ENCODE results near the gene PARP12.

PARP12 gene

GRCh38 chr7:139992353-139993044, 70.3 kb downstream of the PARP12 start:
- TF ChIP-seq, protein P1, sequence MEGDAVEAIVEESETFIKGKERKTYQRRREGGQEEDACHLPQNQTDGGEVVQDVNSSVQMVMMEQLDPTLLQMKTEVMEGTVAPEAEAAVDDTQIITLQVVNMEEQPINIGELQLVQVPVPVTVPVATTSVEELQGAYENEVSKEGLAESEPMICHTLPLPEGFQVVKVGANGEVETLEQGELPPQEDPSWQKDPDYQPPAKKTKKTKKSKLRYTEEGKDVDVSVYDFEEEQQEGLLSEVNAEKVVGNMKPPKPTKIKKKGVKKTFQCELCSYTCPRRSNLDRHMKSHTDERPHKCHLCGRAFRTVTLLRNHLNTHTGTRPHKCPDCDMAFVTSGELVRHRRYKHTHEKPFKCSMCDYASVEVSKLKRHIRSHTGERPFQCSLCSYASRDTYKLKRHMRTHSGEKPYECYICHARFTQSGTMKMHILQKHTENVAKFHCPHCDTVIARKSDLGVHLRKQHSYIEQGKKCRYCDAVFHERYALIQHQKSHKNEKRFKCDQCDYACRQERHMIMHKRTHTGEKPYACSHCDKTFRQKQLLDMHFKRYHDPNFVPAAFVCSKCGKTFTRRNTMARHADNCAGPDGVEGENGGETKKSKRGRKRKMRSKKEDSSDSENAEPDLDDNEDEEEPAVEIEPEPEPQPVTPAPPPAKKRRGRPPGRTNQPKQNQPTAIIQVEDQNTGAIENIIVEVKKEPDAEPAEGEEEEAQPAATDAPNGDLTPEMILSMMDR (IDR thresholded peaks at IDR 0.05), result no peak

DNA sequence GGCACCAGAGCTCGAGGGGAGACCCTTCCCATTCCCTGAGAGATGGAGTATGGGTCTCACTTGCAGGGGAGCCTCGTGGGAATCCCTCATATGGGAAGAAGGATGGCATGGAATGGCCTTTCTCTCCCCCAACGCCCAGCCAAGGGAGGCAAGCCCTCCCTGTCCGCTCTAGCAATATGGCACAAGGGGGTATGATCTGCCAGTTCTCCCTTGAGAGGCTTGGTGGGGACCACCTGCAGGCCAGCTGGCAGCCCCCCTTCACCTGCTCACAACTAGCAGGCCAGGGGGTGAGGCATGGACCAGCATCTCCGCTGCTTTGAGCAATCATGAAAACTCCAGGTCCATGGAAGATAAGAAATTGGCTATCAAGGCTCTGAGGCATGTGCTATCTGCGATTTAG, 70.8 kb downstream of the PARP12 start:
- TF ChIP-seq, protein P1 (IDR thresholded peaks at IDR 0.05), result no peak

DNA sequence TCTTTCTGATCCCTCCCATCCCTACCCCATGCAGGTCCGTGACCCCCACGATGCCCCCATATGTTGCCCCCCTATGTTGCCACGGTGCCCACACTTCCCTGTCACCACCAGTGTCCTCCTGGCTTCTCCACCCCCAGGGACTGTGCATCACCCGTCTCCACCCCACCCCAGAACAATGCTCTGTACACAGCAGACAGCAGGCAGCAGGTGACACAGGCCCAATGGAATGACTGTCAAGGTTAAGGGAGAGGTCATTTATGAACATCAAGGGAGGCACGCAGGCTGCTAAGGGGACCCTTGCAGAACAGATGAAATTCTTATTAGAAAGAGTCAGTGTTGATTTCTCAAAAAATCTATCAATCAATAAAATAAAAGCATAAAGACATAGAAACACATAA, 71.5 kb downstream of the PARP12 start:
- TF ChIP-seq, protein P1 (IDR thresholded peaks at IDR 0.05), result no peak

DNA sequence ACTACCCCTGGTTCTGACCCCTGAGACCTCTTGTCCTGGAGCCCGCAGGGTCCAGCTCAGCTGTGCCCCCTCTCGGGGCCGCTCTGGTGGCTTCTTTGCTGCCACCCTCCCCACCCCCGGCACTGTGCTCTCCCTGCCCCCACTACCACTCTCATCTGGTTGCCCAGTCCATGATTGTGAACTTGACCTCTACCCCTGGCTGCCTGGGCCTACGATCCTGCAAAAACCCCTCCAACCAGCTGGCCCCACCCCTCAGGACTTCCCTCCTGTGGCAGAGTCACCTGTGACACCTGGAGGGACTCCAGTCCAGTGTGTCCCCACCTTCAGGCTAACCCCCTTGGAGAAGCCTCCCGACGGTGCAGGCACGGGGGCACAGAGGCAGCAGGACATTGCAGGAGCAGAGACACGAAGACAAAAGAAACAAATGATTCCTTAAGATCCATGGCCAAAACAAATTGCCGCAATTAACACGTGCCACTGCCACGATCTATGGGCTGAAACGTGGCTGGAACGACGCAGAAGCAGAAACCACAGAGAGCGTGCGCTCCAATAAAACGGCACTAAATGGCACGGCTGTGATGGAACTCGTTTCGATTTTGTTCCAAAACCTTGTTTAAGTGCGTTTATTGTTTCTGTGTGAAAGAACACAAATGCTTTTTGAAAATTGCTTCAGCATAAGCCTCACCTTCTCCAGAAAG, 72.0 kb downstream of the PARP12 start:
- TF ChIP-seq, protein P1 (IDR thresholded peaks at IDR 0.05), result no peak

DNA sequence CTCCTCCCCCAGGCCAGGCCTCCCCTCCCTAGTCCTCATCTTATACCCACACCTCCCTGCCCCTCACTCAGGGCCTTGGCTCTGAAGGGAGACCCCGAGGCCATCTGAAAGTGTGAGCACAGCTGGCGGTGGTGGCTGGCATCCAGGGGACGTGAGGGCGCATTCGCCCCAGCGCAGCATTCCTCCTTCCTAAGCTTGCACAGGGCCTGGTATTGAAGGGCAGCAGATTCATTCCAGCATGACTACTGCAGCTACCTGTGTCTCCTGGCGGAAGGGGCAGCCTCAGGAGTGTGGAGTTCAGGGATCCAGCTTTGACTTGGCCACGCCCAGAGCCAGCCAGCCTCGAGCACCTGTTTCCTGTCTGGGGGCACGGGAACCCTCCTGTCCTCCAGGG, 72.6 kb downstream of the PARP12 start:
- TF ChIP-seq, protein P1 (IDR thresholded peaks at IDR 0.05), result no peak

DNA sequence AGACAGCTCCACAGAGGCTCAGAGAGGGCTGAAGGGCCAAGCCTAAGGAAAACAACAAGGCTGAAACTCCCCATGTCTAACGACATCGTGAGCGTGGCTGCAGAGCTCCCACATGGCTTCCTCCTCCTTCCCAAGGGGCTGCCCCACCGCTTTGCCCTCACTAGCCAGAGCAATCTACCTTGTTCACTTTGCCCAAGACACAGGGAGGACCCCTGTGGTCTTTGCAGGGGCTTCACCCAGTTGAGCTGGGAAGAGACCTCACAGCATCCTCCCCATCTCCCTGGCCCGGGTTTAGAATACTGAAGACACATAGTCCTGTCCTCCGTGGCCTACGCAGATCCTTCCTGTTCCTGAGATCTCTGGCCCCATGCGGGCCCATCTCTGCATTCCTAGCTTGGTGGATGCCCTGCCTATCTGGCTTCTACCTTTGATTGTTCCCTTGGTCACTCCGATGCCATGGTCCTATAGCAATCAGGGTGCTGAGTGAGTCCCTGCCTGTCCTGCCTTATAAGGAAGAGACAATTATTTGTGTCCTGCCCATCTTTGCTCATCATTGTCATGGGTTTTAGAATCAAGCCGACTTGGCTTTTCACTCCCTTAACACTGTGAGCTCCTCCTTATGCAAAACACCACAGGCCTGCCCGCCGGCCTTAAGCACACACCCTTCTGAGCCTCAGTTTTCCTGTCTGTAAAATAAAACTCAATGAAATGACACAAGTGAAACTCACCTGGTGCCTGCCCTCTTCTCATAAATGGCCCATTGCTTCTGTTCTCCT, 73.2 kb downstream of the PARP12 start:
- TF ChIP-seq, protein P1 (IDR thresholded peaks at IDR 0.05), result no peak

DNA sequence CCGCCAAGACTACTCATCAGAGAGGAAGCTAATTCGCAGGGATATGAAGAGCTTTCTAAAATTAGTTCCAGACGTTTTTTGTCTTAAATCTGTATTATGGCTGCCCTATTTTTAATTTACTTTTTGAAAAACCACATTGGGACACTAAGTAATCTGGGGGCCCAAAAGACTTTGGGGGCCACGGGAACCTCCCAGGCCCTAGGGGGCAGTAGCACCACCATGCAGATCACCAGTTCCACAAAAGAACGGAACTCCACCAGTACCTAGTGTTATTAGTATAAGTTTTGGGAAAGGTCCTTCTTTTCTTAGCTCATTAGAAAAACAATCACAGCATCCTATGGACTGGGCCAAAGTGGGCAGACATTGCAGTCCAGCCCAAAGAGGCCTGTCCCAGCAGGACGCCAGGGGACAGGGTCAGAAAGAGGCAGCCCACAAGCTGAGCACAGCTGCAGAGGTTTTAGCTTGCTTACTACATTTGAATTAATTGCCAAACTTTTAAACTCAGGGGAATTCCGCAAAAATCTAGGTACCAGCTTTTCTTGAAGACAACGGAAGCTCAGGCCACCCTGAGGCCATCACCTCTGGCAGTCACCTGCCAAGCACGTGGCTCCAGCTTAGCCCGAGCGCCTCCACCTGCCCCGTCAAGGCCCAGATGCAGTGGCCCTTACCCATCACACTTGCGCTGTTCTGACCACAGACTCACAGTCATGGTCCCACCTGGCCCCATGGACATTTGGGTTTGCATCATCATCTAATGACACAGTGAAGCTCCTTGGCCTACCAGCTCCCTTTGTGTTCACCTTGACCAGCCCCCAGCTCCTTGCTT, 74.8 kb downstream of the PARP12 start:
- TF ChIP-seq, protein P1 (IDR thresholded peaks at IDR 0.05), result no peak

Measured in LNCAP (cell line).